ENCODE results near the gene TAF11L4.
"Not testable (repeated sequence)": the region's sequence is repeated elsewhere in the genome, so short reads cannot be mapped to it uniquely, and the experiment has no call there.

DNA sequence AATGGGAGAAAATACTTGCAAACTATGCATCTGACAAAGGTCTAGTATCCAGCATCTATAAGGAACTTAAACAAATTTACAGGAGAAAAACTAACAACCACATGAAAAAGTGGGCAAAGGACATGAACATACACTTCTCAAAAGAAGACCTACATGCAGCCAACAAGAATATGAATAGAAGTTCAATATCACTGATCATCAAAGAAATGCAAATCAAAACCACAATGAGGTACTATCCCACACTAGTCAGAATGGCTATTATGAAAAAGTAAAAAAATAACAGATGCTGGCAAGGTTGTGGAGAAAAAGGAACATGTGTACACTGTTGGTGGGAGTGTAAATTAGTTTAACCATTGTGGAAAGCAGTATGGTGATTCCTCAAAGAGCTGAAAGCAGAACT, 46.5 kb upstream of the TAF11L4 start:
- not testable (repeated sequence) for TF ChIP-seq CTCF (IDR thresholded peaks at IDR 0.05); ERG (CRISPR knock-in tag; IDR thresholded peaks at IDR 0.05); CREB1 (CRISPR knock-in tag; IDR thresholded peaks at IDR 0.05)
- TF ChIP-seq, protein P1, sequence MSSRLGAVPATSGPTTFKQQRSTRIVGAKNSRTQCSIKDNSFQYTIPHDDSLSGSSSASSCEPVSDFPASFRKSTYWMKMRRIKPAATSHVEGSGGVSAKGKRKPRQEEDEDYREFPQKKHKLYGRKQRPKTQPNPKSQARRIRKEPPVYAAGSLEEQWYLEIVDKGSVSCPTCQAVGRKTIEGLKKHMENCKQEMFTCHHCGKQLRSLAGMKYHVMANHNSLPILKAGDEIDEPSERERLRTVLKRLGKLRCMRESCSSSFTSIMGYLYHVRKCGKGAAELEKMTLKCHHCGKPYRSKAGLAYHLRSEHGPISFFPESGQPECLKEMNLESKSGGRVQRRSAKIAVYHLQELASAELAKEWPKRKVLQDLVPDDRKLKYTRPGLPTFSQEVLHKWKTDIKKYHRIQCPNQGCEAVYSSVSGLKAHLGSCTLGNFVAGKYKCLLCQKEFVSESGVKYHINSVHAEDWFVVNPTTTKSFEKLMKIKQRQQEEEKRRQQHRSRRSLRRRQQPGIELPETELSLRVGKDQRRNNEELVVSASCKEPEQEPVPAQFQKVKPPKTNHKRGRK (CRISPR knock-in tag; IDR thresholded peaks at IDR 0.05; ENCODE audit: borderline replicate concordance), result not testable (repeated sequence)
- TF ChIP-seq, protein P2, sequence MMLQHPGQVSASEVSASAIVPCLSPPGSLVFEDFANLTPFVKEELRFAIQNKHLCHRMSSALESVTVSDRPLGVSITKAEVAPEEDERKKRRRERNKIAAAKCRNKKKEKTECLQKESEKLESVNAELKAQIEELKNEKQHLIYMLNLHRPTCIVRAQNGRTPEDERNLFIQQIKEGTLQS (CRISPR knock-in tag; conservative IDR thresholded peaks at IDR 0.05), result not testable (repeated sequence)

Data from WTC11 (cell line).